Measurements from ENCODE around the gene POLDIP2.

The POLDIP2 gene

DNA sequence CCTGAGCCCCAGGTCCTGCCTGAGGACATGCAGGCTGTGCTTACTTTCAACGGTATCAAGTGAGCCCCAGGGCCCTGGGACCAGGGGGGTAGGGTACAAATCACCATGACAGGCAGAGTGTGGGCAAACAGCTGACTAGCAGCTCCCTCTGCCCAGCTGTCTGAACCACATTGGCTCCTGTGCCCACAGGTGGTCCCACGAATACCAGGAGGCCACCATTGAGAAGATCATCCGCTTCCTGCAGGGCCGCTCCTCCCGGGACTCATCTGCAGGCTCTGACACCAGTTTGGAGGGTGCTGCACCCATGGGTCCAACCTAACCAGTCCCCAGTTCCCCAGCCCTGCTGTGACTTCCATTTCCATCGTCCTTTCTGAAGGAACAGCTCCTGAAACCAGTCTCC lies 38.6 kb upstream of the POLDIP2 start:
- Mint-ChIP-seq H3K4me3 (no peak overlapping the region), H3K27me3 (no peaks in the 10 kb centered on the region), H3K36me3 (ENCODE audit: low read depth) (peaks cover 79% of the 10 kb centered on the region), H3K9me3 (no peaks in the 10 kb centered on the region), H3K4me1 (ENCODE audit: low read depth) (no peaks in the 10 kb centered on the region), H3K27ac (no peak overlapping the region)
- no peak for DNase-seq

GRCh38 chr17:28395426-28395825 lies 38.1 kb upstream of the POLDIP2 start:
- H3K27me3 Mint-ChIP-seq, result no peaks in the 10 kb centered on the region
- H3K27ac Mint-ChIP-seq, result no peak overlapping the region
- H3K9me3 Mint-ChIP-seq, result no peaks in the 10 kb centered on the region
- DNase-seq, result no peak
- H3K4me3 Mint-ChIP-seq, result no peak overlapping the region
- peaks cover 84% of the 10 kb centered on the region for H3K36me3 Mint-ChIP-seq (ENCODE audit: low read depth)
- no peaks in the 10 kb centered on the region for H3K4me1 Mint-ChIP-seq (ENCODE audit: low read depth)

GRCh38 chr17:28394337-28395116 lies 37.2 kb upstream of the POLDIP2 start:
- no peak for DNase-seq
- H3K27ac Mint-ChIP-seq, result no peak overlapping the region
- no peak overlapping the region for H3K4me3 Mint-ChIP-seq
- H3K36me3 Mint-ChIP-seq (ENCODE audit: low read depth), result peaks cover 88% of the 10 kb centered on the region
- H3K4me1 Mint-ChIP-seq (ENCODE audit: low read depth), result no peaks in the 10 kb centered on the region
- no peaks in the 10 kb centered on the region for H3K9me3 Mint-ChIP-seq
- H3K27me3 Mint-ChIP-seq, result no peaks in the 10 kb centered on the region

DNA sequence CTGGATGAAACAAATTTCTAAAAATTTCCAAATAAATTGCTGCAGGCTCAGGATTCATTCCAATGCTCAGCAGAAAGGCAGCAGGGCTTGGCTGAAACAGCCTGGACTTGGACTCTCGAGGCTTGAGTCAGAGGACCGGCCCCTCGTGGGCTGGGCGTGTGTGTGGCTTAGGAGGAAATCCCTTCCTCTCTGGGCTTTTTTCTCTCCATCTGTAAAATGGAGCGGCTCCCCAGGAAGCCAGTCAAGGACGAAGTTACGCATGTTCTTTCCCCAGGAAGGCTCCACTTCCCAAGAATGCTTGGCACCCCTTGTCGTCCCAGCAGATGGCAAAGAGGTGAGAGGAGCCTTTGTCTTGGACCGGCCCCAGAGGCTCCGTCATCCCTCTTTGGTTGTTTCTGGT lies 35.2 kb upstream of the POLDIP2 start:
- Mint-ChIP-seq H3K9me3 (no peaks in the 10 kb centered on the region), H3K4me1 (ENCODE audit: low read depth) (no peaks in the 10 kb centered on the region), H3K4me3 (no peak overlapping the region), H3K36me3 (ENCODE audit: low read depth) (peaks cover 89% of the 10 kb centered on the region), H3K27ac (no peak overlapping the region), H3K27me3 (no peaks in the 10 kb centered on the region)
- DNase-seq, result no peak

DNA sequence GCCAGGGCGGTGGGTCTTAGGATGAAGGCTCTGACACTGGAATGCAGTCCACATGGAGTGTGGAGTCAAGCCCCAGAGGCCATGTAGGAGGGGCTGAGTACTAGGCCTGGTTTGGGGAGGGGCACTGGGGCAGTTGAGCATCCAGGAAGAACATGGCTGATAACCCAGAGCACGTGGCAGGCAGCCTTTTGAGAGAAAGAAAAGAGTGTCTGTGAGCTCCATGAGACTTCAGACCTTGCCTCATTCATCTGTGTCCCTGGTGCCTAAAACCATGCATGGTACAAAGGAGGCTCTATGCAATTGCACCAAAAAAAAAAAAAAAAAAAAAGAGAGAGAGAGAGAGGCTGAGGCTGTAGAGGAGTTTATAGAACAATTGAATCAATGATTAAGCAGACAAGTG lies 34.1 kb upstream of the POLDIP2 start:
- Mint-ChIP-seq H3K4me3 (no peak overlapping the region), H3K27ac (no peak overlapping the region), H3K27me3 (no peaks in the 10 kb centered on the region), H3K36me3 (ENCODE audit: low read depth) (peaks cover 87% of the 10 kb centered on the region), H3K4me1 (ENCODE audit: low read depth) (no peaks in the 10 kb centered on the region), H3K9me3 (no peaks in the 10 kb centered on the region)
- no peak for DNase-seq

GRCh38 chr17:28390984-28391383 lies 33.7 kb upstream of the POLDIP2 start:
- DNase-seq, result no peak
- no peaks in the 10 kb centered on the region for H3K4me1 Mint-ChIP-seq (ENCODE audit: low read depth)
- H3K27ac Mint-ChIP-seq, result no peak overlapping the region
- no peaks in the 10 kb centered on the region for H3K27me3 Mint-ChIP-seq
- H3K4me3 Mint-ChIP-seq, result no peak overlapping the region
- H3K36me3 Mint-ChIP-seq (ENCODE audit: low read depth), result peaks cover 83% of the 10 kb centered on the region
- no peaks in the 10 kb centered on the region for H3K9me3 Mint-ChIP-seq

DNA sequence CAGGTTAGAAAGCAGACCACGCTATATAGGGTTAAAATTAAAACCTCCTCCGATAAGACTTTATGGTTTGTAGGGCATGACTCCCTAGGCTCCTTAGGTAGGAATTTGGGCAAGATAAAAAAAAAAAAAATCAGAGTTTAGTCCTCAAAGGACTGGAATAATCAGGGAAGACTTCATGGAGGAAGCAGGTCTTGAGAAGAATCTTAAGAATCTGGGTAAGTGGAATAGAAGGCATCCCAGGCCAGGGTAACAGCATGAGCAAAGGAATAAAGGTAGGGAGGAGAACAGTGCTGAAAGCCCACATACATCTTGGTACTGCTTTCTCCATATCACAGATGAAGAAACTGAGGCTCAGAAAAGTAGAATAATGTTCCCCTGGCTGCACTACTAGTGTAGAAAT lies 33.2 kb upstream of the POLDIP2 start:
- peaks cover 81% of the 10 kb centered on the region for H3K36me3 Mint-ChIP-seq (ENCODE audit: low read depth)
- H3K27me3 Mint-ChIP-seq, result no peaks in the 10 kb centered on the region
- no peak overlapping the region for H3K4me3 Mint-ChIP-seq
- no peak for DNase-seq
- H3K27ac Mint-ChIP-seq, result no peak overlapping the region
- no peaks in the 10 kb centered on the region for H3K4me1 Mint-ChIP-seq (ENCODE audit: low read depth)
- H3K9me3 Mint-ChIP-seq, result no peaks in the 10 kb centered on the region

DNA sequence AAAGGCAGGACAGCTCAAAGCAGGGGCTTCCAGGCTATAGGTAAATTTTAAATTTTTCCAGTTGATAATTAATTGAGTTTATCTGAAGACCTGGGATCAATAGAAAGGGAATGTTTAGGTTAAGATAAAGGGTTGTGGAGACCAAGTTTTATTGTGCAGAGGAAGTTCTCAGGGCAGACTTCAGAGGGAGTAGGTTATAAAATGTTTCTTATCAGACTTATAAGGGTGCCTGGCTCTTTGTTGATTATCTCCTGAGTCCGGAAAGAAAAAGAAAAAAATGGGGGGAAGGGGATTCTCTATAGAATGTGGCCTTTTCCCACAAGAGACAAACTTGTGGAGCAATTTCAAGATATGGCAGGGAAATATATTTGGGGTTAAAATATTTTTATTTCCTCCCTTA lies 32.8 kb upstream of the POLDIP2 start:
- no peak overlapping the region for H3K27ac Mint-ChIP-seq

GRCh38 chr17:28388106-28388505 lies 30.8 kb upstream of the POLDIP2 start:
- H3K36me3 Mint-ChIP-seq (ENCODE audit: low read depth), result peaks cover 70% of the 10 kb centered on the region
- H3K9me3 Mint-ChIP-seq, result no peaks in the 10 kb centered on the region
- H3K27ac Mint-ChIP-seq, result no peak overlapping the region
- H3K4me3 Mint-ChIP-seq, result no peak overlapping the region
- no peak for DNase-seq
- H3K4me1 Mint-ChIP-seq (ENCODE audit: low read depth), result peaks cover 18% of the 10 kb centered on the region
- H3K27me3 Mint-ChIP-seq, result no peaks in the 10 kb centered on the region

More for the DNA sequence above, 32.8 kb upstream of the POLDIP2 start:
- Mint-ChIP-seq H3K9me3 (no peaks in the 10 kb centered on the region), H3K4me1 (ENCODE audit: low read depth) (peaks cover 4% of the 10 kb centered on the region), H3K36me3 (ENCODE audit: low read depth) (peaks cover 80% of the 10 kb centered on the region), H3K4me3 (no peak overlapping the region), H3K27me3 (no peaks in the 10 kb centered on the region)
- DNase-seq, result no peak

DNA sequence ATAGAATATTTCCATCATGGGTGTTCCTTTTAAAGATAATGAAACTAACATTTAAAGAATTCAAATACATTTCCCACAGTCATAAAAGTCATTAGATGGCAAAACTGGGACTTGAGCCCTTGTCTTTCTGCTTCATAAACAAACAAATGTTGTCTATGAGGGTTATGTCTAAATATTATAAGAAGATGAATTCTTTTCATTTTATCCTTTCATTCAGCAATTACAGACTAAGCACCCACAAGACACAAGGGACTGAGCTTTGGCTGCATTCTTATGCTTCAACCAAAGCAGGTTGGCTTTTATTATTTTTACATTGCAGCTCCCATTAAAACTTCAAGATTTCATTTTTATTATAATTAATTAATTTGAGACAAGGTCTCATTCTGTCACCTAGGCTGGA lies 29.1 kb upstream of the POLDIP2 start:
- no peaks in the 10 kb centered on the region for H3K27me3 Mint-ChIP-seq
- H3K27ac Mint-ChIP-seq, result no peak overlapping the region
- H3K4me1 Mint-ChIP-seq (ENCODE audit: low read depth), result peaks cover 20% of the 10 kb centered on the region
- DNase-seq, result no peak
- H3K36me3 Mint-ChIP-seq (ENCODE audit: low read depth), result peaks cover 66% of the 10 kb centered on the region
- no peak overlapping the region for H3K4me3 Mint-ChIP-seq
- H3K9me3 Mint-ChIP-seq, result no peaks in the 10 kb centered on the region

GRCh38 chr17:28385406-28385805 lies 28.1 kb upstream of the POLDIP2 start:
- no peaks in the 10 kb centered on the region for H3K9me3 Mint-ChIP-seq
- peaks cover 60% of the 10 kb centered on the region for H3K36me3 Mint-ChIP-seq (ENCODE audit: low read depth)
- H3K27me3 Mint-ChIP-seq, result no peaks in the 10 kb centered on the region
- peak overlapping the region; percentile 77 for H3K27ac Mint-ChIP-seq
- H3K4me3 Mint-ChIP-seq, result peak overlapping the region; percentile 87
- peaks cover 26% of the 10 kb centered on the region for H3K4me1 Mint-ChIP-seq (ENCODE audit: low read depth)
- DNase-seq, result peak; percentile 29

DNA sequence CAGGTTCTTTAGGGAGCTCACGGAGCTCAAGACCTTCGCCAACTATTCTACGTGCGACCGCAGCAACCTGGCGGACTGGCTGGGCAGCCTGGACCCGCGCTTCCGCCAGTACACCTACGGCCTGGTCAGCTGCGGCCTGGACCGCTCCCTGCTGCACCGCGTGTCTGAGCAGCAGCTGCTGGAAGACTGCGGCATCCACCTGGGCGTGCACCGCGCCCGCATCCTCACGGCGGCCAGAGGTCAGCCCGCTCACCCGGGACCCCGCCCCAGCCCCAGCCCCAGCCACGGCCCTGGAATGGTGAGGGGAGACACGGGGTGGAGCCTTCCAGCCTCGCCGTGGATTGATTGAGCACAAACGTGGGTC lies 27.7 kb upstream of the POLDIP2 start:
- H3K4me3 Mint-ChIP-seq, result peak overlapping the region; percentile 87
- no peaks in the 10 kb centered on the region for H3K27me3 Mint-ChIP-seq
- H3K9me3 Mint-ChIP-seq, result no peaks in the 10 kb centered on the region
- H3K36me3 Mint-ChIP-seq (ENCODE audit: low read depth), result peaks cover 57% of the 10 kb centered on the region
- peak overlapping the region; percentile 77 for H3K27ac Mint-ChIP-seq
- peak; percentile 57 for DNase-seq
- H3K4me1 Mint-ChIP-seq (ENCODE audit: low read depth), result peaks cover 29% of the 10 kb centered on the region

DNA sequence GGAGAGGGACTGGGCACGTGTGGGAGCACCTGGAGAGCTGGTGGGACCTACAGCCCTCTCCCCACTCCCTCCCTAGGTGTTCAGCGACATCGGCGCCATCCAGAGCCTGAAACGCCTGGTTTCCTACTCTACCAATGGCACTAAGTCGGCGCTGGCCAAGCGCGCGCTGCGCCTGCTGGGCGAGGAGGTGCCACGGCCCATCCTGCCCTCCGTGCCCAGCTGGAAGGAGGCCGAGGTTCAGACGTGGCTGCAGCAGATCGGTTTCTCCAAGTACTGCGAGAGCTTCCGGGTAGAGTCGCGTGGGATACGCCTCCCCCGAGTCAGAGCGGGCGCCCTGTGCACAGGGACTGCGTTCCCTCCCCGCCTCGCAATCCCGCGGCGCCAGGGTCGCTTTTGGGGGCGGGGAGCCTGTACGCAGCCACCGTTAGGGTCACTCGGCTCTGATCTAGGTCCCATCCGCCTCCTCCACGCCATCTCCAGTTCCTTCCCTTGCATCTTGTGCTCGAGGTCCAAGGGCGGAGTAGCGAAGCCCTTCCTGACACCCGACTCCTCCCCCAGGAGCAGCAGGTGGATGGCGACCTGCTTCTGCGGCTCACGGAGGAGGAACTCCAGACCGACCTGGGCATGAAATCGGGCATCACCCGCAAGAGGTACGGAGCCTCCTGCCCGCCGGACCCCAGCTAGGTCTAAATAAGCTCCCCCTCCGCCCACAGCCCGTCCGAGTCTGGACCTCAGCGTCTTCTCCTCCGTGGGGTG lies 27.1 kb upstream of the POLDIP2 start:
- peaks cover 29% of the 10 kb centered on the region for H3K4me1 Mint-ChIP-seq (ENCODE audit: low read depth)
- peaks cover 53% of the 10 kb centered on the region for H3K36me3 Mint-ChIP-seq (ENCODE audit: low read depth)

DNA sequence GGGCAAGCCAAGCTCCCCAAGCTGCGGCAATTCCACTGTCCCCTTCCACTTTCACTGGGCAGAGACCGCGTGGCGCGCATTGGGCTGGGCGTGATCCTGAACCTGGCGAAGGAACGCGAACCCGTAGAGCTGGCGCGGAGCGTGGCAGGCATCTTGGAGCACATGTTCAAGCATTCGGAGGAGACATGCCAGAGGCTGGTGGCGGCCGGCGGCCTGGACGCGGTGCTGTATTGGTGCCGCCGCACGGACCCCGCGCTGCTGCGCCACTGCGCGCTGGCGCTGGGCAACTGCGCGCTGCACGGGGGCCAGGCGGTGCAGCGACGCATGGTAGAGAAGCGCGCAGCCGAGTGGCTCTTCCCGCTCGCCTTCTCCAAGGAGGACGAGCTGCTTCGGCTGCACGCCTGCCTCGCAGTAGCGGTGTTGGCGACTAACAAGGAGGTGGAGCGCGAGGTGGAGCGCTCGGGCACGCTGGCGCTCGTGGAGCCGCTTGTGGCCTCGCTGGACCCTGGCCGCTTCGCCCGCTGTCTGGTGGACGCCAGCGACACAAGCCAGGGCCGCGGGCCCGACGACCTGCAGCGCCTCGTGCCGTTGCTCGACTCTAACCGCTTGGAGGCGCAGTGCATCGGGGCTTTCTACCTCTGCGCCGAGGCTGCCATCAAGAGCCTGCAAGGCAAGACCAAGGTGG lies 24.0 kb upstream of the POLDIP2 start:
- DNase-seq, result peak; percentile 53
- H3K4me1 Mint-ChIP-seq (ENCODE audit: low read depth), result peaks cover 29% of the 10 kb centered on the region
- H3K27ac Mint-ChIP-seq, result no peak overlapping the region
- H3K4me3 Mint-ChIP-seq, result no peak overlapping the region
- H3K9me3 Mint-ChIP-seq, result no peaks in the 10 kb centered on the region
- H3K27me3 Mint-ChIP-seq, result no peaks in the 10 kb centered on the region
- H3K36me3 Mint-ChIP-seq (ENCODE audit: low read depth), result peaks cover 37% of the 10 kb centered on the region

More for the DNA sequence above, 27.1 kb upstream of the POLDIP2 start:
- H3K27me3 Mint-ChIP-seq, result no peaks in the 10 kb centered on the region
- H3K9me3 Mint-ChIP-seq, result no peaks in the 10 kb centered on the region
- peak; percentile 80 for DNase-seq
- peak overlapping the region; percentile 87 for H3K4me3 Mint-ChIP-seq
- H3K27ac Mint-ChIP-seq, result peak overlapping the region; percentile 18
